ENCODE measurements around the gene CDH24.
A peak's percentile ranks its signal among the peaks of the same experiment; 100 is the strongest.

CDH24 gene

DNA sequence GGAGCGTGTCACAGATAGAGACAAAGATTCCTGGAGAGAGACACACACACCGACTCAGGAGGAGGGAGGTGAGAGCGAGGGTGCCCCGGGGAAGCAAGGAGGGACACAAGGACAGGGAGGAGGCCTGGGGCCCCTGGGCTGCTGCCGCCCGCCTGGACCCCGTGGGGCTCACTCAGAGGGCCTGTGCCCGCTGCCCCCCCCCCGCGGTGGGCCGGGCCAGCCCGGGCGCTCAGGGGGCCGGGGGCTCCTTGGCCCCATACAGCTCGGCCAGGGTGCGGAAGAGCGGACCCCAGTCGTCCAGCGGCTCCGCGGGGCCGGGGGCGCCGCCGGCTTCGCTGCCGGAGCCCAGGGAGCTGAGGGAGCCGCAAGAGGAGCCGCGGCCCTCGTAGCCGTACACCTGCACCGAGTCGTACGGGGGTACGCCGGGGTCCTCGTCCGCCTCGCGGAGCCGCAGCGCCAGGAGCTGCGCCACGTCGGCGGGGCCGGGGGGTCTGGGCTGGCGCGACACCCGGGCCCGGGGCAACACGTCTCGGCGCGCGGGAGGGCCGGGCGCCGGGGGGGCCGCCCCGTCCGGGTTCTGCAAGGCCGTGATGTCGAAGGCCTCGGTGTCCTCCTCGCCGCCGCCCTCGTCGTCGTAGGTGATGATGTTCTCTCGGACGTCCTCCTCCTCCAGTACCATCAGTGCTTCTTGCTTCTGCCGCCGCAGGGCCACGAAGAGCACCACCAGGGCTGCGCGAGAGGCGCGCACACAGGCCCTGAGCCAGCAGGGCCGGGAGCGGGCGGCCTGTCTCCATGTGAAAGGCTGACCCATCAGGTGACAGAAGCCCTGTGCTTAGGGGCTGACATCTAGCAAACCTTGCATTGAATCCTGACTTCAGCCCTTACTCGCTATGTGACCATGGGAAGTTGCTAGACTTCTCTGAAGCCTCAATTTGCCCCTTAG lies 9.3 kb downstream of the CDH24 start:
- DNase-seq: no peak
- intact Hi-C loops (cut with DNase I): no loop called here

DNA sequence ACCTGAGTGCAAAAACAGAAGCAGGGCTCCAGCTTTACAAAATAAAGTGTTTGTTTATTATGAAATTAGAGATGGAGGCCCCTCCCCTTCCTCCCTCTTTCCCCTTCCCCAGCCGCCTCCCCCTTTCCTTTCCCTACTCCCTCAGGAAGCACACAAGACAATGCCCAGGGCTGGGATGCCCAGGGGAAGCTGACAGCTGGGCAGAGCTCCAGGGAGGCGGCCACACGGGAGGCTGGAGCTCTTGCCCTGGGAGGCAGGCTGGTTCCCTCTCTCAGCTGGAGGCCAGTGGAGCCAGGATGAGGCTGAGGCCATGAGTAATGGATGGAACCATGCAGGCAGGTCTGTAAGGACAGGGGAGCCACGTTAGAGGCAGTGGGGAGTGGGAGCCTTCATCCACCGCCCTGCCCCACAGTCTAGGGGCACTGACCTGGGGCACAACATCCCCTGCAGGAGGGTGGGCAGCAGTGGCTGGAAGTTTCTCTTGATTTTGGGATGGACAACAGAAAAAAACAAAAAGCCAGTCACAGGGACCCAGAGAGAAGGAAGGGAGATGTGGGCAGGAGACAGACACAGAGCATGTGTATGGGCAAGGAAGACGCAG lies 10.2 kb downstream of the CDH24 start:
- intact Hi-C loops (cut with DNase I): no loop called here
- no peak for DNase-seq

DNA sequence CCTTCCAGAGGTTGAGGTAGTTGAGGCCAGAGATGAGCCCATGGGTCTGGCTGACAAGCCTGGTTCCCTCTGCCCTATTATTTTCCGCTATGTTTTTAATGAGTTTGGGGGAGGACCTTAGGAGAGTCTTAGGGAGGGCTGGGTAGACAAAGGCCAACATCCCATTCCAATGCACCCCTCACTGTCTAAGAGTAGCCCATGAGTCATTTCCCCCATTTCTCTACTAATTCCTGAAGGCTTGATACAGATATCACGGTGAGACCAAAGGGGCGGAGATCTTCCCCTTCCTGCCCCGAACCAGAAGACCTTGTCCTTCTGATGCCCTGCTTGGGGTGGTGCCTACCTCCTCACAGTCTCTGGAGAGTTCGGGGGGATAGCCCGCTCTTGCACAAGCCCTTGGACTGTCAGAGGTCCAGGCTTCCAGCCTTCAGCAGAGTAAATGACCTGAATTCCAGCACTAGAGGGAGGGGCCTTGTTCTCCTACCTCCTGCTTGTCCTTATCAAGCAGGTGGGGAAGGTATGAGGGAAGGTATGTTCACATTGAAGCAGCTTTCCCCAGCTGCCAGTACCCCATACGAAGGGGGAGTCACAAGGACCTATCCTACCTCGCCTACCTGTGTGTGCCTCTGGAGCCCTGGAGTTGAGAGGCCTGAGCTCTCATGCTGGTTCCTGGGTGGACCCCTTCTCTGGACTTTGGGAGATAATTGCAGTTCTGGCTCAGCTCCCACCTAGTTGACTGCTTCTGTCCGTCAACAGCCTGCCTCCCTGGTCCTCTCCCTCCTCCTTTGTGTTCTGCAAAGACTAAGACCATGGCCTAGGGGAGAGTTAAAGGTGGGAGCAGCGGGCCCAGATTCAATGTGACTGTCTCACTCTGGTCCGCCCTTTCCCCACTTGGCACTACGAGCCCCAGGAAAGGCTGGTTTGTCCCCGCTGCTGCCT lies 11.6 kb downstream of the CDH24 start:
- DNase-seq: no peak
- intact Hi-C loops (cut with DNase I): no loop called here

DNA sequence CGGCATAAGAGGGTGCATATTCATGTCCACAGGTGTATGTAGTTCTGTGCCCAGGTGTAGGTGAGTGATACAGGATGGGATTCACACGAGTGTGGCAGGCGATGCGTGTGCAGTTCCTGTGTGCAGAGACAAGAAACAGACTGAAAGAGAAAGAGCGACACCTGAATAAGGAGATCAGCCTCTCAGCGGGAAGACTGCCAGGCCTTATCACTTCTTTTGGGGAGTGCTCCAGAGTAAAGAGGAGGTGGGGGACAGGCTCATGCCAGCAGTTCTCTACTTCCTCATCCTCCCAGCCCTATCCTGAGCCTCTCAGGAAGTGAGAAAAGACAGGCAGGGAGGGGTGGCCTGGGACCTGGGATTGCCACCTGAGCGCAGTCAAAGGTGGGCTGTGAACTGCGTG lies 12.5 kb downstream of the CDH24 start:
- intact Hi-C loops (cut with DNase I): no loop called here
- DNase-seq: no peak

DNA sequence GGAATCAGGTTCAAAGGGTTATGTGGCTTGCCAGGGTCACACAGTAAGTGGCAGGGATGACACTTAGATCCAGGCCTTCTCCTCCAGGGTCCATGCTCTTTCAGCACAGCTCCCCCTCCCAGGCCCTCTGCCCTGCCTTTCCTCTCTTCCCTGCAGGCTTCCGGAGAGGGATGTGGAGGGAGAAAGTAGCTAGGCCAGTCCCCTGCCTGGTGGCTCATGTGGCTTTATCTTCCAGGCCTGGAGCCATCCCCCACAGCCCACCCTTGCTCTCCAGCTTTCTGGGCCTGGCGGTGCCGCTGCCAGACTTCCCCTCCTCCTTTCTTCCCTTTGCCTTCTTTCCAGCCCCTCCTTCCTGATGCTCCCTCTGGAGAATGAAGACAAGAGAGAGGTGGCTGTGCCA lies 13.6 kb downstream of the CDH24 start:
- DNase-seq: peak in 1 of 10 donors; percentile 5
- intact Hi-C loops (cut with DNase I): no loop called here

DNA sequence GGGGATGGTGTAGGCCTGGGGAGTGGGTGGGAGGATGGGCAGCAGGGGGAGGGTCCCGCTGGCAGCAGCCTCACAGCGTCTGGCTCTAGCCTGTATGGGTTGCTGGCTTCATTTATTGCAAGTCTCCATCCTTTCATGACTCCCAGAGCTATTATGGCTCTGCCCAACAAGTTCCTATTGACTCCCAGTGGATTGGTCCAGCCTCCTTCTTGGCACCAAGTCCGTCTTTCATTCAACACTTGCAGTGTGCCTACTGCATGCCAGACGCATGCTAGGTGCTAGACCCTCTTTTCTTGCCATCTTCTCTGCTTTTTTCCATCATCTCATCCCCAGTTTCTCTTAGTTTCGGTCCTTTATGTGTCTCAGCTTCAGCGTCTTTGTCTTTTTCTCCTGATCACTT lies 14.2 kb downstream of the CDH24 start:
- intact Hi-C loops (cut with DNase I): no loop called here
- no peak for DNase-seq

DNA sequence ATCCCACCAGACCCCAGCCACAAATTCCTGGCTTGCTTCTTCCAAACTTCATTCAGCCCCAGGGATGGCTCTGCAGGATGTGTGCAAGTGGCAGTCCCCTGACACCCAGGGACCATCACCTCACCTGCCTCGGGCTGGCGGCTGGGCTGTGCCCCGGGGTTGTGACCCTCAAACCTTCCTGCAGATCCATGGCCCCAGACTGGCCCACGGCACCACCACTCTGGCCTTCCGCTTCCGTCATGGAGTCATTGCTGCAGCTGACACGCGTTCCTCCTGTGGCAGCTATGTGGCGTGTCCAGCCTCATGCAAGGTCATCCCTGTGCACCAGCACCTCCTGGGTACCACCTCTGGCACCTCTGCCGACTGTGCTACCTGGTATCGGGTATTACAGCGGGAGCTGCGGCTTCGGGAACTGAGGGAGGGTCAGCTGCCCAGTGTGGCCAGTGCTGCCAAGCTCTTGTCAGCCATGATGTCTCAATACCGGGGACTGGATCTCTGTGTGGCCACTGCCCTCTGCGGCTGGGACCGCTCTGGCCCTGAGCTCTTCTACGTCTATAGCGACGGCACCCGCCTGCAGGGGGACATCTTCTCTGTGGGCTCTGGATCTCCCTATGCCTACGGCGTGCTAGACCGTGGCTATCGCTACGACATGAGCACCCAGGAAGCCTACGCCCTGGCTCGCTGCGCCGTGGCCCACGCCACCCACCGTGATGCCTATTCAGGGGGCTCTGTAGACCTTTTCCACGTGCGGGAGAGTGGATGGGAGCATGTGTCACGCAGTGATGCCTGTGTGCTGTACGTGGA lies 15.0 kb downstream of the CDH24 start, which contains the start of gene PSMB11:
TSS of gene PSMB11 (plus strand) at position 51 of the 804 bp plus-strand sequence. CDS start at position 65, 14 bp downstream.
- intact Hi-C loops (cut with DNase I): no loop called here
- no peak for DNase-seq

DNA sequence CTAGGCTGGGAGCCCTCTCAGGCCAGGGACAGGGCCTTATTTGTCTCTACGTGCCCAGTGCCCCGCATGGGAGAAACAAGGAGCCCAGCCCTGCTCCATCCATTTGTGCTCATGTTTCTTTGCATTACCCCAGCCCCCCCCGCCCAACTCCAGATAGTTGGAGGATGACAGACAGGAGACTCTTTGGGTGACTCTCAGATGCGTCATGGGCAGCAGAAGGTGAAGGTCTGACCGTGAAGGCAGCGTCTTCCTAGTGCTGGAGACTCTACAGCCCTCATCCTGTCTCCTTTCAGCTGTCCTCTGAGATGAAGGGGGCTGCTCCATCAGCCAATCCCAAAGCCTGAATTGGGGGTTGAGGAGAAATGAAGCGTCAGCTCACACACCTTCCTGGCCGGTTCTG lies 15.6 kb downstream of the CDH24 start:
- intact Hi-C loops (cut with DNase I): no loop called here
- DNase-seq: no peak

DNA sequence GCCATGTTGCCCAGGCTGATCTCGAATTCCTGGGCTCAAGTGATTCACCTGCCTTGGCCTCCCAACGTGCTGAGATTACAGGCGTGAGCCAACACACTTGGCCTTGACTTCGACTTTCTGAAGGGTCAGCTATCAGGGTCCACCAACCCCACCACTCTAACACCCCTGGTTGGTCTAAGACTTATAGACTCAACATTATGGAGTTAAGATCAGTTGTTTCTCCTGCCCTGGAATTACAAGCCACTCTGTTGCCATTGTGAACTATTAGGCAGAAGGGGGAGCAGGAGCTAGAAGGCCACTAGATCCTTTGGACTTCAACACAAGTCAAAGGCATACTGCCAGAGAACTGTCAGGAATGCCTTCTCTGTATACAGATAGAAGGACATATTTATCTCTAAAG lies 17.2 kb downstream of the CDH24 start:
- DNase-seq: no peak
- intact Hi-C loops (cut with DNase I): no loop called here

DNA sequence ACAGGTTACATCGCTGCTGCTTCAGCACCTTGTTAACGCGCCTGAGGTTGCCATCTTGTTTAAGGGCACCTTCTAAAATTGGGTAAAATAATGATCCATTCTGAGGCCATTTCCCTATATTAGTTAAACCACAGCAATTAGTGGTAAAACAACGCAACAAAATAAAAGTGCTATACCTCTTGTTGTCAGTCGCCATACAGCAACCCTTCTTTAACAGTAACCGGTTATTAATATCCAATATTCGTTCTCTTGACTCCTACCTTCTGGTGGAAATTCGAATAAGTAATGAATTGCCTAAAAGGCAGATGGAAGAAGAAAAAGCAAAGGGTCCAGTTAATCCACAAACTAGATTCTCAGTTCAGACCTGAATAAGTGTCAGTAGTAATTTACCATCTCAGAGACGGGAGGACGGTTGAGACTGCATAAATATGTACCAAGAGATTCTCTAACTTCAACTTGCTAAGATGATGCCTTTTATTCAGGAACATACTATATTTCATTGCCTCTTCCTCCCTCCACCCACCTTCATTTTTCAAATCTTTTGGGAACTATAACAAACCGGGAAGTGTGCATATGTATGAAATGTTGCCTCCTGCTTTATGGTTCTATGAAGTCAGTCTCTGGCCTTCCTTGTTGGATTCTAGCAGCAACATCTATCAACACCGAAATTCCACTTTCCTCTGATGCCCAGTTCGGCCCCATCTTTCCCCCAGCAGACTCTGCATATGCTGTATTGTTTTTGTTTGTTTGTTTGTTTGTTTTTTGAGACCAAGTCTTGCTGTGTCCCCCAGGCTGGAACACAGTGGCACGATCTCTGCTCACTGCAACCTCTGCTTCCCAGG lies 21.8 kb downstream of the CDH24 start:
- no peak for DNase-seq
- intact Hi-C loops (cut with DNase I): loop anchor here (2.0 kb wide), 1 partner anchor 29 kb away; no protein-coding TSS in a partner anchor

DNA sequence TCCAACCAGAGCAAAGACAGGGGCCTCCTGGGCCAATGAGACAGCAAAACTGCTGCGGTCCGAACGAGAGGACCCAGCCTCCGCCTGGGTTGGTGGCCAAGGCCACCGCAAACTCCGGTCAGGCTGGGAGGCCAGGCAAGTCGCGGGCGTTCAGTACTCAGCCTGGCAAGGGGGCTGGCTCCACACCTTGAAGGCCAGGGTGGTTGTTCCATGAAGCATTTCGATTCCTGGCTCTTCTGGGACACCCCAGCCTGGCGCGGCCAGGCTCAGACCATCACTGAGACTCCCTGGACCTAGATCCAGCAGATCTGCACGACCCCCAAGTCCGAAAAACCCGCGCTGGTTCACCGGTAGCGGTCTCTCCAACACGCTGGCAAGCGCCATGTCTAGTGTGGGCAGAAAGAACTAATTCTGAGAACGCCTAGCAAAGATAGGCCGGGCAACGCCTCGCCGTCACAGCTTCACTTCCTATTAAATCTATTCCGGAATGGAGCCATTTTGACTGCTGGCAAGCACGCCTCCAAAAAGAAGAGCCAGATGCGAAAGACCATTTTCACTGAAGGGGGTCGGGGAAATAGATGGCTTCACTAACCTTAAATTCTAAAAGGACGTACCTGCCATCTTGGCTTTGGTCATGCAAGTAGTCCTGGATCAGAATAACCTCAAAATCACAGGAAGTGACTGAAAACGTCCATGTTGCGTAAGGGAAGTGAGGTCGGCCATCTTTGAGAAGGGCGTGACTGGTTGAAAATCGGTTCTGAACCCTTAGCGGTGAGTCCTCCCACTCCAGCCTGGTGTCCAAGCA lies 22.6 kb downstream of the CDH24 start, which contains the start of gene PSMB5:
TSS of gene PSMB5 (minus strand) at position 403 of the 805 bp plus-strand sequence. CDS start at position 384, 19 bp downstream.
- peak; percentile 75 to 98 (median 85) for DNase-seq

DNA sequence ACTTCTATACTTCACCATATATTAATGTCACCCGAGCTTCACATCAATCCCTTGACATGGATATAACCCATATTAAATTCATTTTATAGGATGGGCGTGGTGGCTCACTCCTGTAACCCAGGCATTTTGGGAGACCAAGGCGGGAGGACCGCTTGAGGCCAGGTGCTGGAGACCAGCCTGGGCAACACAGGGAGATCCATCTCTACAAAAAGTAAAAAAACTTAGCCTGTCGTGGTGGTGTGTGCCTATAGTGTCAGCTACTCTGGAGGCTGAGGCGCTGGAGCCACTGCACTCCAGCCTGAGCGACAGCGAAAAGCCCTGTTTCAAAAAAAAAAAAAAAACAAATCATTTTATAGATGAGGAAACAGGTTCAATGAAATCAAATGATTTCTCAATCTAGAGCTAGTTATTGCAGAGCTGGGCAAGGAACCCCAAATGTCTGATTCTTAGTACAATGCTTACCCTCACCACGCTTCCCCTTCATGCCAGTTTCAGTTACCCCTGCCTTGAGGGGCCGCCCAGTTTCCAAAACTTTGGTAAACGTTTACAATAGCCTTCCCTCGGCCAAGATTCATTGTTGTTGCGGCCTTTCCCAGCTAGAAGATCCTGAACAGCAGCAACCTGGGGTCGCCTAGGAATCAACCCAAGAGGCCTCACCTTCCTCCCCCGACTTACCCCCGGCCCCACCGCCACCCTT lies 23.4 kb downstream of the CDH24 start:
- intact Hi-C loops (cut with DNase I): loop anchor here (2.0 kb wide), 1 partner anchor 27 kb away; no protein-coding TSS in a partner anchor
- DNase-seq: no peak

More for the DNA sequence above, 22.6 kb downstream of the CDH24 start, which contains the start of gene PSMB5:
- intact Hi-C loops (cut with DNase I): loop anchor here (2.0 kb wide), 1 partner anchor 28 kb away; no protein-coding TSS in a partner anchor

DNA sequence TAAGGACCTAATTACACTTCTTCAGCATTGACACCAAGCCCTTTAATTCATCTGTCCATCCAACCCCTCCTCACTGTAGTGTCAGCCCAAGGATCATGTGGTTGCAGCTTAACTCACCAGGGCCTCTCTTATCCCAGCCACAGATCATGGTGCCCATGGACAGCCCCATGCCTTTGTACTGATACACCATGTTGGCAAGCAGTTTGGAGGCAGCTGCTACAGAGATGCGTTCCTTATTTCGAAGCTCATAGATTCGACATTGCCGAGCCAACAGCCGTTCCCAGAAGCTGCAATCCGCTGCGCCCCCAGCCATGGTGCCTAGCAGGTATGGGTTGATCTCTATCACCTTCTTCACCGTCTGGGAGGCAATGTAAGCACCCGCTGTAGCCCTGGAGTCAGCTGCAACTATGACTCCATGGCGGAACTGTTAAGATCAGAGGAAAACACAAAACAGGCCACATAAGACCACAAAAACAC lies 24.0 kb downstream of the CDH24 start:
- no peak for DNase-seq
- intact Hi-C loops (cut with DNase I): no loop called here

DNA sequence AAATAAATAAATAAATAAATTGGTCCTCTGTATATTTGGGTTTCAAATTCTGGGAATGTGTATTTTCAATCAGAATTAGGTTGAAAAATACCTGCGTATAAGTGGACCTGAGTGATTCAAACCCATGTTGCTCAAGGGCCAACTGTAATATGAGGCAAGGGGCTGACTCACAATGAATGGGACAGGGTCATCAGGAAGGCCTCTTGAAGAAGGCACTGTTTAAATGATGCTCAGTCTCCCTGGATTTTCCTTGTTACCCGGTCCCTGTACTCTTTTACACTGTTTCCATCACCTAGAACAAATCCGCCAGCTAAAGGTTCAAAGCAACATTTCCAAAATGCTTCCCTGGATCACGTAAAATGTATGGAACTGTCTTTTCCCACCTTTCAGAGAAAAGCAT lies 26.4 kb downstream of the CDH24 start:
- intact Hi-C loops (cut with DNase I): no loop called here
- DNase-seq: no peak

DNA sequence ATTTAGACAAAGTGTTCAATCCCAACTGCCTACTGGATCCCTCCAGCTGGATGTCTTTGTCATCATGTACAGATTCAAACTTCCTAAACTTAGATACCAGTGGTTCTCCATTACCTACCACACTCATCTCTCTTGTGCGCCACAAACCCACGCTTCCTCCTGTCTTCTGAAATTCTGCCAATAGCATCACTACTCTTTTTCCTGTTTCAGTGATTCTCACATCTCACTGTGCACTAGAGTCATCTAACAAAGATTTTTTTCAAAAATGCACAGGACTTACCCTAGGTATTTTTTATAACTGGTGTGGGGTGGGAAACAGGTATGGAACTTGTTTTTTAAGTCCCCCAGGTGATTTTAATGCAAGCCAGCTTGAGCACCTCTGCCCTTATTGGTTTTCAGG lies 28.5 kb downstream of the CDH24 start:
- no peak for DNase-seq

DNA sequence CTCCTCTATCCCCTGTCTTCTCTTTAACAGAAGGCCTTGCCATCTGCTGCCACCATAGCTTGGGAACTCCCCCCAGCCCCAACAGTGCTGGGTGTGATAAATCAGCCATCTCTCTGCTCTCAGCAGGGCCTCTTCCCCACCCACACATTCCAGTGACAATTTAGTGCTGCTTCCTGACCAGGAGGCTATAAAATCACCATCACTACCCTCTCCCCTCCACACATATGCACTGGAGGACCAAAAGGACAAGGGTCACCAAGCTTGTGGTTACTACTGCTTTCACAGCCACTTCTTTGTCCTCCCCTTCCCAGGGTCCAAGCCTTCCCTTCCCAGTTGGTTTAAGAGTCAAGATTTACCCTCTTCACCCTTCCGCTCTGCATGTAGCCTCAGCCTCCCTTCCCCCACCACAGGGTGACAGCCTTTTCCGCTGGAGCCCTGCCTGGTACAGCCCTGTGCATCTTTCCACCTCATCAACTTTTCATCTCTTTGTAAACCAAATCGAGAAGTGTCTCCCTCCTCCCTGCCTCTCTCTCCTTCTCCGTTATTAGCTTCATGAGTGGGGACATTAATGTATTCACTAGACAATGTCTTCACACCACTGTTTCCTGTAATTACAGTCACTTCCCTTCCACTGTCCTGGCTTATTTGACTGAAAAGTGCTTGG lies 32.0 kb downstream of the CDH24 start:
- no peak for DNase-seq
- intact Hi-C loops (cut with DNase I): no loop called here

More for the DNA sequence above, 28.5 kb downstream of the CDH24 start:
- intact Hi-C loops (cut with DNase I): no loop called here

Data from posterior cingulate gyrus (tissue), 11 donors.